NCI-H82 treated with DMSO at 0.1 percent for 48 hours (cell line): ENCODE measurements around the gene SPATA32.

Source experiments
- DNase-seq: peaks from one replicate; lab custom pipeline; 2025; ENCODE audit not compliant: unreplicated experiment; lab: John Stamatoyannopoulos, UW

Gene SPATA32

DNA sequence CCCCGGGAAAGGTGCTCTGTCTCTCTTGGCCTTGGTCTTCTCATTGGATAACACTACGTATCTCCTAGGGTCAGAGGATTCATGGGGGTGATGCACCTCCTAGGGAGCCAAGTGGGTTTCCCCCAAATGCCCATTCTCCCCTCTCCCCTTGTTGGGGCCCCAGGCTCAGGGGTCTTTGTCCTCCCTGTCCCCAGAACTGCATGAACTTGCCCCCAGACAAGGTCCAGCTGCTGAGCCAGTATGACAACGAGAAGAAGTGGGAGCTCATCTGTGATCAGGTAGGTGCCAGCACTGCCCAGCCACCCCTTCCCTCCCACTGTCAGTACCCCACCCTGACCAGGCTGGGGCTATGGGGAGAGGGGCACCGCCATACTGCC, 31.5 kb downstream of the SPATA32 start:
- DNase-seq: no peak

DNA sequence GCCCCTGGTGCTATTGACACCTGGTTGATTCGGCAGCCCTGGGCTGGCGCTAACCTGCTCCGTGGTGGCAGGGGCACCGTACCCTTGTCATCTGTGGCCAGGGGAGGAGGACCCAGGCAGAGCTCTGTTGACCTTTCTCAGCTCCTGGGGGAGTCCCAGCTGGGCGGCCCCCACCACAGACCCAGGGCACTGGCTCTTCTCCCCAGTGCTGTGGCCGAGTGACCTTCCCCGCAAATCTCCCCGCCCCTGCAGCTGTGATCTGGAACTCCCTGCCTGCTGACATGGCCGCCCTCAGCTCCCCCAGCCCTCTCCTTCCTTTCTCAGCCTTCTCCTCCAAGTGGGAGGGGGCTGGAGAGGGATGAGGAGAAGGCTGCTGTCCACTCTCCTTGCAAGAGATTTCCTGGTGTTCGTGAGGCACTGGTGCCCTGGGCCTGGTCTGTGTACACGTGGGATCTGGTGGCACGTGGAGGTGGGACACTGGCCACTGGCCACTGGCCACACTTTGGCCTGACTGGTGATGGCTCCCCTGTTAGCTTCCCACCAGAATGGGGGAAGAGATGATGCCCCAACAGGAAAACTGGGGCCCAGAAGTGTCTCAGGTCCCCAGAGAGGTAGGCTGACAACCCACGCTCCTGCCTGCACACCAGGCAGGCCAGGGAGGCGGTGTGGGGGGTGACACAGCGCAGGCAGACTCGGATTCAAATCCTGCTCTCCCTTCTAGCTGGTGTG, 32.0 kb downstream of the SPATA32 start:
- DNase-seq: no peak

DNA sequence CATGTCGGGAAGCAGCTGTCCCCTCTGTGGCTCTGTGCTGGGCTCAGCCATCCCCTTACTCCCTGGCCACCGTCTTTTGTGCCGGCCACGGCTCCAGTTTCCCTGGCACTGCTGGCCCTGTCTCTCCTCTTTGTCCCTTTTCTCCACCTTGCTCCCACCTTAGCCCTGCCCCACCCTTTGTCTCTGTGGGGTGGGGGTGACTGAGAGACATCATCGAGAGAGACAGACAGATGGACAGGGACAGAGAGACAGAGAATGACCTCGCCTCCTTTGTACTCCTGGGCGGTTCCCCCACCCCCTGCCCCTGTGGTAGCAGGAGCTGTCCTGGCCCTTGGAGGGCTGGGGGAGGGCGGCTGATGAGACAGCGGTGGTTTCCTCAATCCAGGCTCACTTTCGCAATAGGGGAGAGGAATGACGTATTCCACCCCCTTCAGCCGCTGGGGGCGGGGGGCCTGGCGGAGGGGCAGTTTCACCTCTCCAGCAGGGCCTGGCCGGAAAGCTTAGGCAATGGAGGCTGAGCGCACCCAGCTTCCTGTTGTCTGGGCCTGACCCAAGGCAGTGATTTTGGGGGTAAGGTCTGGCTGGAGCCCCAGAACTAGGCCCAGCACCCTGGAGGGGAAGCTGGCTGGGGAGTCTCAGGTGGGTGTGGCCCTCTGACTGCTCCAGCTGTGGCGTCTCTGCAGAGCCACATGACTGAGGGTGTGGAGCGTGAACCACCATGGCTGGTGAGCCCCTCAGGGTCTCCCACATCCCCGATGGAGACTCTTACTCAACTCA, 32.9 kb downstream of the SPATA32 start:
- no peak for DNase-seq

DNA sequence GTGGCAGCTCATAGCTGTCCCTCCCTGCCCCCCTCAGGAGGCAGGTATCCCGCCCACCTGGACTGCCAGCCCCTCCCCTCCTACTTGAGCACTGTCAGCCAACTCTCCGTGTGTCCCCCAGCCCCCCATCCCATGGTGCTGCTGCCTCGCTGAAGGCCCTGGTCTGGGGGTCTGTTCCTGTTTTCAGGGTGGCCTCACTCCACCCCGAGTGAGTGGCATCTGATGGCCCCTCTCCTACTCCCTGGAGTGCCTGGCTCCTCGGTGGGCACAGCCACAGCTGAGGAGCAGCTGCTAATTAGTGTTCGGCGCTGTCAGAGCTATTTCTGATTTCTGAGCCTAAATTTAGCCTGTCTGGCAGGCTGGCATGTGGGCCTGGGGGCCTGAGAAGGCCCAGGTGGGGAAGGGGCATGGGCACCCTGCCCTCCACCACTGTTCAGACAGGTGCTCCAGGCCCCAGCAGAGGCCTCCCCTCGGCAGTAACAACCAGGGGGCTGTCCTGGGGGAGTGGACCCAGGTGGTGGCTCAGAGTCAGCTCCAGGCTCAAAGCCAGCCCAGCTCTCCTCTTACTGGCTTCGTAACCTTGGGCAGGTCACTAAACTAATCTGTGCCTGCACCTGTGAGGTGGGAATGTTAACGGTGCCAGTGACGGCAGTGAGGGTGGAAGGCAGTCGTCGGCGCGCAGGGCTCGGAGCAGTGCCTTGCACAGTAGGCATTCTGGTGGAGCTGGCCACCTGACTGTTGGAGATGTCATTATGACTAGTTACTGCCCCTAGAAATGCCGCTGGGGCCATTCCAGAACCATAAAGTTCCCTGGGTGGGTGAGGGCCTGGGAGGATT, 33.8 kb downstream of the SPATA32 start:
- no peak for DNase-seq

DNA sequence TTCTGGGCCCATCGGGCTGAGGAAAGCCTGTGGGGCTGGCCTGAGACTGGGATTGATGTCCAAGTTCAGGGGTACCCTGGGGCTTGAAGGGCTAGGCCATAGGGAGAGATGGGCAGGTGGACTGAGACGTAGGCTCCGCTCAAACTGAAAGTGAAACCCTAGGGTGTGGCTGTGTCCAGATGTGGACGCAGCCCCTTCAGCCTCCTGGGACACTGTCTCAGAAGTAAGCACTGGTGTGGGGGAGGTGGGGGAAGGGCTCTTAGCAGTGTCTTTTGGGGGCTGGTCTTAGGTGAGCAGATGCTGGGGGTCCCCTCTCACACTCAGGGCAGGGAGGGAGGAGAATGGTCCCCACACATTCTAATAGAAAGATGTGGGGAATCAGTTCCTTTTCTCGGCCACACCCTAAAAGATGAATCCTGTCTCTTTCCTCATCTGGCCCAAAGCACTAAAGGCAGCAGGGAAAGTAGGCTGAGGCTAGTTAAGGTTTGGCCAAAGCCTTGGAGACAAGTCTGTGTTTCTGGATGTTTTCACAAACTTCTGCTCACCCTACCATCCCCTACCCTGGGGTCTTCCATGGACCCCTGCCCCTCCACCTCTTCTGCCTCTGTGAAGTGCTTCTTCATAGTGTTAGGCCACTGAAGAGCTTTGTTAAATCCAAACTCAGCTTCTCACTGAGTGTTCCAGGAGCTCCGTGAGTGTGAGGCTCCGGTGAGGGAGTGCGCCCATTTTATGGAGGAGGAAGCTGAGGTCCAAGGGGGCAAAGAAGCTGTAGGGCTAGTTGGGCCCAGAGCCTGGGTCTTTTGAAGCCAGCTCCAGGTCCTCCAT, 34.6 kb downstream of the SPATA32 start:
- DNase-seq: no peak

DNA sequence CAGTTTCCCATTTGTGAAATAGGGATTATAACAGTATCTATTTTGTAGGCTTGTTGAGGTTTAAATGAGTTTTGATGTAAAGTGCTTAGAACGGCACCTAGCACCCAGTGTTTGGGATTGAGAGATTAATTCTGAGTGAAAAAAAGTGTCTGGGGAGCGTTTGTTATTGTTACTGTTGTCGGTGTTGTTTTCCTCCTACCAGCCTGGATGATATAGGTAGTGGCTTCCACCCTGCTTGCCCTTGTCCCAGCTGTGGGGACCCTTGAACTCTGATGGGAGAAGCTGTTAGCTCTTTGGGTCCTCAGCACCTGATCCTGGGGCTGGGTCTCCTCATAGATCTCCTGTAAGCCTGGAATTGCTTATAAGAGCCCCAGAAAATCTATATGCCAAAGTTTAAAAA, 35.3 kb downstream of the SPATA32 start:
- no peak for DNase-seq

DNA sequence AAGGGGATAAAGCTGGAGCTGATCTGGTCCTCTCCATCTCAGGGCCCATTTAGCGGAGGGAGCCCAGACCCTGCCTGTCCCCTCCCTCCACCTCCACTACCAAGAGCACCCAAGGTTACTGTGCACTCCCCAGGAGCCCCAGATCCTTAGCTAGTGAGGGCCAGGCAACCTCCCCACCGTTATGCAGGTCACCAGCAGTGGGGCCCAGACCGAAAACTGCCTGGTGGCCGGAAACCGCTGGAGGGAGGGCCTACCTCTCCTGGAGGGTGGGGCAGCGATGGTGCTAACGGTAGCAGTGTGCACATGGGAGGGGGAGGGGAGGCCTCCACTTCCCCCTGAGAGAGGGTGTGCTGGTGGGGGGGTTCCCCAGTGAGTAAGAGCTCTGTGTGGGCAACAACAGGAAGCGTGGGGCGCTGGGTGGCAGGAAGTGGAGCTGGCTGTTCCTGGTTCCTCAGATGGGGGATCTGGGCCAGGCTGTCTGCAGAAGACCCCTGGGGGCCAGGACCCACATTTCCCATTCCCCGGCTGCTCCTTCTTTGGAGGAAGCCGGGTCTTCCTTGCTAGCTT, 35.8 kb downstream of the SPATA32 start:
- DNase-seq: no peak

DNA sequence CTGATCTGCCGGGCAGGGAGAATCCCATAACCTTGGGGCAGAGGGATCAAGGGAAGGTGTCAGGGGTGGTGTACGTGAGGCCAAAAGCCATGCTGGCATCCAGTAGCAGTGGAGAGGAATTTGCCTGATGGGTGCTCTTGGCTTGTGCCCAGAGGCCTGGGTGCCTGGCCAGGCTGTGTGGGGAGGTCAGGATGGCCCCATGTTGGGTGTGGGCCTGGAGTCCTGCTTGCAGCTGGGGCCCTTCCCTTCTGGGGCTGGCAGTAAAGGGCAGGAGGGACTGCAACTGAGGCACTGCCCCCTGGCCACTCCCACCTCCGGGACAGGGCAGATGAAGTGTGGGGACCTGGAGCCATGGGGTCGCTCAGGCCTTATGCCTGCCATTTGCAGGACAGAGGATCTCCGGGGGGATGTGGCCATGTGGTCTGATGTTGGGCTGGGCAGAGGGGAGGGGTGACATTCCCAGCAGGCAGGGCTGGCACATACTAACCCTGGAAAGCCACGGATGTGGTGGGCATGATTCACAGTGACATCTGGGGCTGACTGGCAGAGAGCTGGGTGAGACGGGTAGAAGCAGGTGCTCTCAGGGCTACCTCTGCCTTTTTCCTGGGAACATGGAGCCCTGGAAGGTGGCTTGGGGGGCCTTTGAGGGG, 36.7 kb downstream of the SPATA32 start:
- no peak for DNase-seq

DNA sequence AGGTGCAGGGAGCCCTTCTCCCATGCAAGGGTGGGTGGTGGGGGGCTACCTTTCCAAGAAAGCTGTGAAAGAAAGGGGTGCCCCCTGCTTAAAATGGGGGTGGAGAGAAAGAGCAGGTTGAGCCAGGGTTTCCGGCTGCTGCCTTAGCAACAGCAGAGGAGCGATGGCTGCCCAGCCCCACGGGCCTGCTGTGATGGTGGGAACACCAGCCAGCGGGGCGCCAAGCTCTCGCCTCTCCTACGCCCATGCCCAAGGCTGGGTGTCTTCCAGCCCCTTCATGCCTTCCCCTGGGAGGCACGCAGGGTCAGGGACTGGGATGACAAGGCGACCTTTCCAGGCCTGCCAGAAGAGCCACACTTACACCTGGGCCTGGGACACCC, 37.2 kb downstream of the SPATA32 start:
- DNase-seq: no peak

DNA sequence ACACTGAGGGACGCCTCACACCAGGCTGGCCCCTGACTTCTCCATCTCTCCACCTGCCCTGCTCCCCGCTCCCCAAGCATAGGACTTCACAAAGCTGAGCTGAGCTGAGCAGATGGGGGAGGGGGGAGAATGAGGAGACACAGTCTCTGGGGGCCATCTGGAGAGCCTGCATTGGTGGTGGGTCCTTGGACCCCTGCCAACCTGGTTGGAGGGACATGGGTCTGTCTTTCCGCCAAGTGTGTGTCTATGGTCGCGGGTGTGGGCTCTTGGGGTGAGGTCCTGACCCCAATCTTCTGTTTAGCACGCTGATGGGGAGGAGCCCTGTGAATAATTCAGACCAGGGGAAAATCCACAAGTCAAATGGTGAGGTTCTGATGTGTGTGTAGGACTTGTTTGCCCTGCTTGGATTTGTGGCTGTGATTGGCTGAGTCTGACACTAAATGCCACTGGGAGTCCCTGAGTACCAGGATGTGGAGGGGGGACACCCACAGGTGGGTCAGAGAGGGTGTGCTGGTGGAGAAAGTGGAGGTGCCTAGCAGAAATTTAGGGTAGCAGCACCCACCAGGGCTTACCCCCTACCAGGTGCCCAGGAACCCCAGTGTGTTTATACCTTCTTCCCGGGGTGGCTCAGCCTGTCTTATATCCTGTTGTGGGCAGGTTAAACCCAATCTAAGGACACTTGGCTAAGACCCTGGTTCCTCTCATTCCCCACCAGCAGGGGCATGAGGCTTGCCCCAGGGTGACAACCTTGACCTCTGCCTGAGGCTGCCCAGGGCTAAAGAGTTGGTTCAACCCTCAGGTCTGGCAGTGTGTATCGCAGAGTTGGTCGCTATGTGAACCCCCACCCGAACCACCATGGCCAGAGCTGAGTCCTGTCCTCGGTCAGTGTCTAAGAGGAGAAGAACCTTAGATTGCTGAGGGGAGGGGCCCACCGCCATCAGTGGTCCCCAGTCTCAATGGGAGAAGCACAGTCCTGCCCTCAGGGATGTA, 38.1 kb downstream of the SPATA32 start:
- peak; percentile 24 for DNase-seq

DNA sequence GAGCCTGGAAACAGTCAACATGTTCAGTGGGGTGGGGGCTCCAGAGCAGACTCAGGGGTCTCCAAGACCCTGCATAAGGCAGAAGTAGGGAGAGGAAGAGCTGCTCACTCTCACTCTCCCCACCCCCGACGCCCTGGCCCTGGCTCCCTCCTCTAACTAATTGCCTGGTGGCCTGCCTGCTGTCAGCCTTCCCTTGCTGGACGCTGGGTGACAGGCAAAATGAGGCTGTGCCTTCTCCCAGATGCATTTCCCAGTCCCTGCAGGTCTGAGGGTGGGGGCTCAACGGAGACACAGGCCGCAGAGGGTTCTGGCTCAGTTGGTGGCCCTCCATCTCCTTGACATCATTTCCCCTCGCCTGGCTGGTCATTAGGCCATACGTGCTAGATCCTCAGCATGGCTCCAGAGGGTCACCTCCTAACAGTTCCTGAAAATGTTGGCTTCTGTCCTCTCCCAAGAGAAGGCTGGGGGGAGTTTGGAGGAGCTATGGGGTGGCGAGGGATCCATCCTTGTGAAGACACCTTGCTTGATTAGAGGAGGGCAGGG, 38.8 kb downstream of the SPATA32 start:
- no peak for DNase-seq

DNA sequence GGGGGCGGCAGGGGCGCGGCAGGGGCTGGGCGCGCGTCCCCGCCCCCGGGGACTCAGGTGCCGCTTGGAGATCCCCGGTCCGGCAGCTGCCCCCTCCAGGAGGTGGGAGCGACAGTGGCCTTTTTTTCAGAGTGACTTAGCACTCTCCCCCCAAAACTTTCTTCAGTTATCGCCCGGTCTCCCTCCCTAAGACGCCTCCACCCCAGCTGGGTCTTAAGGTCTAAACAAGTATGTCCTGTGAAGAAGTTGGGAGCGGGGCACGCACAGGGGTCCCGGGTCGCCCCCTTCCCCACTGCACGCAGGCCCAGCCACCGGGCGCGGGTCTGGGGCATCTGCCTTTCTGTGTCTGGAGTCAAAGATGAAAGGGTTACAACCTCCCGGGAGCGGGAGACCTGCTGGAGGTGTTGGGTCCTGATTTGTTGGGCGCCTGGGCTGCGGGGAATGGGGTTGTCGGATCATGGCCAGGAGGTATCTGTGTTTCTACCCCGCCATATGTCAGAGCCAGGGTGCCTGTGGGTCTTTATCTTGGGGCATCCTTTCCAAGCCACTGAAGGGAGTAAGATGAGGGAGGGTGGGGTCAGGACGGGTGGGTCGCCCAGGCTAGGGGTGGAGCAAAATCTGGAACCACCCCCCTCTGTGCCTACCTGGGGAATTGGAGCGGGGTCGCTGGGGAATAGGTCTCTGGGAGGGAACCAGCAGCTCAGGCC, 39.5 kb downstream of the SPATA32 start:
- DNase-seq: no peak

DNA sequence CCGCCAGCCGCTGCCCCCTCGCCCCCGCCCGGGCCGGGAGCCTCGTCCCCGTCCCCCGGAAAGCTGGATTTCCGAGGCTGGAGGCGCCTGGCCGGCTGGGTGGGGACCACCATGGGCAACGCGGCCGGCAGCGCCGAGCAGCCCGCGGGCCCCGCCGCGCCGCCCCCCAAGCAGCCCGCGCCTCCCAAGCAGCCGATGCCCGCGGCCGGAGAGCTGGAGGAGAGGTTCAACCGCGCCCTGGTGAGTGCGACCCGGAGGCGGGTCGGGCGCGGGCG, 39.9 kb downstream of the SPATA32 start:
- DNase-seq: no peak

DNA sequence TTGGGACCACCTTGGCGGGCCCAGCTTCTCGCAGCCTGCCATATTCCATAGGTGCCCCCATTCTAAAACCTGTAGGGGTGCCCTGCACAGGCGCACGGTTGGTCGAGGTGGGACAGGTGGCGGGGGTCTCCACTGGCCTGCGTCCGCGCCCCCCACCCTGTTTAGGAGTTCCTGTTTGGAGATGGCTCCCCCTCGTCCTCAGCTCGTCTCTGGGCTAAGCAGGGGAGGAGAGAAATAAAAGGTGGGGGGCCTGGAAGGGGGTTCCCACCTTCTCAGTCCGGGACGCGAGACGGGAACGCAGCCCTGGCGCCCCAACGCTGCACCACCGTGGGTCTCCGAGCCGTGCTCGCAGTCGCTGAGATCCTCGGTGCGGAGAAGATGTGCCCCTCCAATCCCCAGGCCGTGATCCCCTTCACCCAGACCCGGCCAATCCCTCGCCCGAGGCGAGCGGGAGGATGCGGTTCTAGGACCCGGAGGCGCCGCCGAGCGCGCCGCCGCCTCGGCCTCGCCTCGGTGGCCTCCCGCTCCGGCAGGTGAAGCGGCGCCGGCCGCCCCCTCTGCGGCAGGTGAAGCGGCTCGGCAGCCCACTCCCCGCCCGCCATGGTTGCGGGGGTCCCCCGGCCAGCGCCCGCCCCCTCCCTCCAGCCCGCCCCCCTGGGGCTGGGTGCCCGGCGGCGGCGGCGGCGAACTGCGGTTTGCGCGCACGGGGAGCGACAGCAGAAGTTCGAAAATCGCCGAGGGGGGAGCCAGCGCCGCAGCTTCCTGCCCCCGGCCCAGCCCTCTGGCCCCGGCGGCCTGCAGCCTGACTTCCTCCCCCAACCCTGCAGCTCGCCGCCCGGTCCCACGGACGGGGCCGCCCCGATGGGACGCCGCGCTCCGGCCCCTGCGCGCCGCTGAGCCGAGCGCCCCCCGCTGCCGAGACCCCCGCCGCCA, 40.5 kb downstream of the SPATA32 start, which contains the start of gene FMNL1:
Gene FMNL1 (plus strand): TSS at position 805 of the 933 bp plus-strand sequence. CDS start 240 bp downstream, outside the sequence.
- no peak for DNase-seq

DNA sequence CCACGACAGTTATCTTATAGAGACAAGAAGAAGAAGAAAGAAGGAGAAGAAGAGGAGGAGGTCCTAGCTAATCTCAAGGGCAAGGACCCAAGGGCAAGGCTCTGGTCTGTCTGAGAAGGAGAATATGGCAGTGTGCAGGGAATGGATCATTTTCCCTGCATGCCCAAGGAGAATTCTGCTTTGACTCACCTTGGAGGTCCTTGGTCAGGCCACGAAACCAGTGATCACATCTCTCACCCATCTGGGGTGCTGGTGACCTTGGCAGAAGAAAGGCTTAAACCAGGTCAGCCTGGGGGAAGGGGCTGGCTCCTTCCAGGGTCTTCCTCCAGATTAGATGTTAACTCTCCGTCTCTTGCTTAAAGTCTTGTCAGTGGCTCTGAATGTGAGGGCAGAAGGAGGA, 41.8 kb downstream of the SPATA32 start:
- DNase-seq: no peak

DNA sequence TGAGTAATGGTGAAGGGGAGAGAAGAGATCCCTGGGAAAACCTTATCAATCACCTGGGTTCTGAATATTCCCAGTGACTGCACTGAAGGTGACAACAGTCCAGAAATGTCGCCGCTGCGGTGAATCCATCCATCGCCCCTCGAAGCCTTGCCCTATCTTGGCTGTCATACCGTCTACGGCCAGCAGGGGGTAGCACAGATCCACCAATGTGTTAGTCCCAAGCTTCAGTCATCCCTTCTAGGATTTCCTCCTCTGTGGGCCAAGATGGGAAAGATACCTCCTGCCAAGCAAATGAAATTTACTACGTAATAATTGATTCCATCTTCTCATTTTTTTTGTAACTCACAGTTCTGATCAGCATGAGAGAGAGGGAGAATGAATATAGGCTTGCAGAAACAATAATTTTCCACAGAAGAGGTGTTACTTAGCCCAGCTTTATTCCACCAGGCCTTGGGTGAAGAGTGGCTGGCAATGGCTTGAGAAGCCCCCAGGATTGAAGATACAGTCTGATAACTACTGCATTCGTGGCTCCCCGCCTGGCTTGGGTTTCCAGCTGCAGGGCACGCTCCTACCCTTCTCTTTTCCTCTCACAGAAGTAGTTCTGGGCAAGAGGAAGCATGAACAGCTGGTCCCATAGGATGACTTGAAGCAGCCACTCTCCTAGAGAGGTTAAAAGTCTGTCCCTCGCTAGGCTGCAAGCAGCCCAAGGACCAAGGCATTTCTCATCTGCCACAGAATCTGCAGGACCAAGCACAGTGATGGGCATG, 42.8 kb downstream of the SPATA32 start:
- DNase-seq: peak; percentile 88
